GM10248 (cell line): ENCODE measurements around the gene MAP2K4.

ENCODE experiments used
- CTCF ChIA-PET: fragments of 300-600 bp; sonication (Branson Sonifier 250); formaldehyde crosslinking; extraction: SDS; loops from one replicate; lab custom pipeline; 2021; ENCODE audit warnings: antibody characterized with exemption; lab: Yijun Ruan, JAX
- POLR2A ChIA-PET: fragments of 350-650 bp; sonication (Branson Sonifier 250); formaldehyde crosslinking; extraction: SDS; loops from one replicate; lab custom pipeline; 2020; ENCODE audit warnings: antibody characterized with exemption; lab: Yijun Ruan, JAX
- DNase-seq: peaks from one replicate; pipeline ENCODE4 v3.0.0; 2012; ENCODE audit errors: extremely low spot score
- TF ChIP-seq, protein P1 (sequence below): IDR thresholded peaks from 2 replicates; pipeline ENCODE4 v1.5.1; 2012; ENCODE audit warnings: mild to moderate bottlenecking, low read depth; ENCODE audit errors: extremely low read depth, missing control alignments, control extremely low read depth

MAP2K4 gene

DNA sequence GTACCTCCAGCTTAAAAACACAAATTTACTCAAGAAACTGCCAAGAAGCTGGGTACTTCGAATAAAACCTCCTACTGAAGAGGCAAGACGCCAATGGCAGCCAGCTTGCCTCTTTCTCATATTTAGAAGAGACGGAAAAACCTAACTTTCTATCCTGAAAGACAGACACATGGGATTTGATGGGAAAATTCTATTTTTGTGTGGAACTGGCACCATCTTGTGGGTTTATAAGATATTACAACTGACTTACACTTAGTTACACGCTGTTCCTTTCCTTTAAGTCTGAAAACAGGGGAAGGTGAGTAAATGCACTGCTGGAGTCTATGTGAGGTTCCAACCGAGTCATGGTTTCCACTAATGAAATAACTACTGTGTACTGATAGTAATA is 33.7 kb upstream of the MAP2K4 start:
- ChIA-PET POLR2A (no interaction called here), CTCF (interaction anchor here (1.4 to 2.1 kb wide), 3 partner anchors 9 to 1111 kb away, joined by 6 to 13 read pairs (median 8); partner anchors contain the start of gene ZNF18)
- TF ChIP-seq, protein P1, sequence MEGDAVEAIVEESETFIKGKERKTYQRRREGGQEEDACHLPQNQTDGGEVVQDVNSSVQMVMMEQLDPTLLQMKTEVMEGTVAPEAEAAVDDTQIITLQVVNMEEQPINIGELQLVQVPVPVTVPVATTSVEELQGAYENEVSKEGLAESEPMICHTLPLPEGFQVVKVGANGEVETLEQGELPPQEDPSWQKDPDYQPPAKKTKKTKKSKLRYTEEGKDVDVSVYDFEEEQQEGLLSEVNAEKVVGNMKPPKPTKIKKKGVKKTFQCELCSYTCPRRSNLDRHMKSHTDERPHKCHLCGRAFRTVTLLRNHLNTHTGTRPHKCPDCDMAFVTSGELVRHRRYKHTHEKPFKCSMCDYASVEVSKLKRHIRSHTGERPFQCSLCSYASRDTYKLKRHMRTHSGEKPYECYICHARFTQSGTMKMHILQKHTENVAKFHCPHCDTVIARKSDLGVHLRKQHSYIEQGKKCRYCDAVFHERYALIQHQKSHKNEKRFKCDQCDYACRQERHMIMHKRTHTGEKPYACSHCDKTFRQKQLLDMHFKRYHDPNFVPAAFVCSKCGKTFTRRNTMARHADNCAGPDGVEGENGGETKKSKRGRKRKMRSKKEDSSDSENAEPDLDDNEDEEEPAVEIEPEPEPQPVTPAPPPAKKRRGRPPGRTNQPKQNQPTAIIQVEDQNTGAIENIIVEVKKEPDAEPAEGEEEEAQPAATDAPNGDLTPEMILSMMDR: peak; percentile 11
- DNase-seq: no peak

DNA sequence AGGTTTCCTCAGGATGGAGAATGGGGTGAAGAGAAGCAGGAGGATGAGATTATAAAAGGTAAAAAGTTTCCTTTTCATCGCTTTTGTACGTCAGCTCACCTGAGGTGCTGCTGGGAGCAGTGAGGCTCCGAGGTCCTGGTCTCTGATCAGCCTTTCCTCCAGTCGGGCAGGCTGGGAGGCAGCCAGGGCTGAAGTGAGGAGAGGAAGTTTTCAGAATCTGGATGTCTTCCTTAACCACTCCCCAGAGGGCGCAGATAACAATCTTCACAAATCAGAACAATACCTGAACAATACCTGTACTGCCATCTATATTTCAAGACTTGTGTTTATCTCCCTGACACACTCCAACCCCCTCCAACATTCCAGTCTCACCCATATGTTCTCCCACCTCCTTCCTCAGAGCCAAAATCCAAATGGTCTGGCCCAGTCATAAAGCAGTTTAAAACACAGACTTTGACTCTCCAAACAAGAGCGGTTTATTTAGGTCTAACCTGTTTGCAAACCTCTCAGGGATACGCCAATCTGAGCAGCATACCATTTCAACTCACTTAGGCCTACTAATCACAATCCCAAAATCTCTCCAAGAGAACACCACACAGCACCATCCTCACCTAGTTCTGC is 30.2 kb upstream of the MAP2K4 start:
- TF ChIP-seq, protein P1: no peak
- no peak for DNase-seq
- ChIA-PET CTCF (interaction anchor here (1.2 kb wide), 1 partner anchor 1114 kb away, joined by 3 read pairs; no protein-coding TSS in a partner anchor), POLR2A (no interaction called here)

DNA sequence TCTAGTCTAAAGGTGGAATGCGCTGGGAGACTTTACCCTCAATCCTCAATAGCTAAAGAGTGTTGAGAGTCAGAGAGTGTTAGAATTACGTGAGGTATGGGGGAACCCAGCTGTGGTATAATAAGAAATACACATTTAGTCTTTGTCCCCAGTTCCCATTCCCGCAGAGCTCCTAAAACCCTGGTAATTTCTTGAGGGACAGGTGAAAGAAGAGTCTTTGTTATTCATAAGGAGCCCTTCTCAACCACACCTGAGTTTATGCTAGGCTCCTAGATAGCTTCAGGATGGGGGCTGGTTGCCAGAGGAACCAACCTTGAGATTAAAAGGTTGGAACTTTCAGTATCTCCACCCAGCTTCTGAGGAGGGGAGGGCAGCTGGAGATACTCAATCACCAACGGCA is 29.2 kb upstream of the MAP2K4 start:
- ChIA-PET POLR2A (no interaction called here), CTCF (interaction anchor here (1.2 kb wide), 1 partner anchor 1115 kb away, joined by 3 read pairs; no protein-coding TSS in a partner anchor)
- DNase-seq: no peak
- TF ChIP-seq, protein P1: no peak

DNA sequence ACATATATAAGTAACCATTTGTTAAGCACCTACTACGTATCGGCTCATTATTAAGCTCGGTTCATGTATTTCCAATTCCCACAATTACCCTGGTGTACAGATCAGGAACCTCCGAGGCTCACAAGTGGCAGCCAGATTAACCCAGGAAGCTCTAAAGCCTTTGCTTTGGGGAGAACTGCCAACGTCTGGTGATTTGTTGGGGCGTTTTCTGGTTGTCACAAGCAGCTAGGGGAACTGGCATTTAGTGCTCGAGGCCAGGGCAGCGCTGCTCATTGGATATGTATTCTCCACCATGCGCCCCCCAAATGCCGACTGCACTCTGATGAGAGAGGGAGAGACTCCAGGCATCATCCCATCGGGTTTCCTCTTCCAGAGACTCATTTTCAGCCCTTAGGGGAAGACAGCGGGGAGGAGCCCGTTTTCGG is 23.9 kb upstream of the MAP2K4 start:
- CTCF ChIA-PET: interaction anchor here (0.9 to 2.3 kb wide), 8 partner anchors 9 to 1350 kb away, joined by 3 to 13 read pairs (median 4); no protein-coding TSS in a partner anchor
- TF ChIP-seq, protein P1: no peak
- DNase-seq: peak; percentile 42
- POLR2A ChIA-PET: interaction anchor here (1.0 to 1.3 kb wide), 3 partner anchors 23 to 1022 kb away, joined by 3 to 24 read pairs (median 7); partner anchors contain the start of genes ELAC2 and MAP2K4

DNA sequence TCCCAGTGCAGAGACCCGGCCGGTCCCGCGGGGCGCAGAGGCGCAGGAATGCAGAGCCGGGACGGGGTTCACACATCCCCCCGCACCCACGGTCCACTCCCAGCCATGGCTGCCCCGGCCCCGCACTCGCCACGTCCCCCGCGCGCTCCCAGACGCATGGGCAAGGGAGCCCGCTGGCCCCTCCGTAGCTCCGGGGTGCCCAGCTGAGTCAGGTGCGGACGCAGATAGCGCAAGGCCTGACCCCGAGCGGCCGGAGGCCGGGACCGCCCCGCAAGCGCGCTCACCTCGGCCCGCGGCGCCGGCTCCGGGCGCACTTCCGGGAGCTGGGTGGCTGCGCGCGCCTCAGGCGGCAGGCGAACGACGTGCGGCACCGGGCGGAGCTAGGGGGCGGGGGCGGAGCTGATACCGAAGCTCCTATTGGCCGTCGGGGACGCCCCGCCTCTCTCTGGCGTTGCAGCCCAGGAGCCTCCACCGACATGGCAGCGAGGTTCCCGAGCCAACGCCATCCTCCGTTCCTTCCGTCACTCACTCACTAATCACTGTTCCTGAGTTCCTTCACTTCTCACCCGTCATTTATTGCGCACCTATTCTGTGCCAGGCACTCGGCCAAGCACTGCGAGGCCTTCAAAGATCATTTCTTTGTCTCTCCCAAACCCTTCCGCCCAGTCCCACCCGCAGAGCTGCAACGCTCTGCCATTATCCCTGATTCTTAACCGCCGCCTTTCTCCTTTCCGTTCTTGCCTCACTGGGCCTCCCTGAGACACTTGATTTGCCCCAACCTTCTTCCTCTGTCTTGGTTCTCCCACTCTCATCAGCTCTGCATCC is 23.3 kb upstream of the MAP2K4 start, which contains the start of gene ZNF18:
Gene ZNF18 (minus strand): TSS at position 329 of the 825 bp plus-strand sequence. CDS start 4,646 bp downstream, outside the sequence.
- TF ChIP-seq, protein P1: no peak
- peak; percentile 98 for DNase-seq
- POLR2A ChIA-PET: interaction anchor here (0.6 to 1.3 kb wide), 4 partner anchors 23 to 1339 kb away, joined by 3 to 24 read pairs (median 6); partner anchors contain the start of genes ELAC2 and MAP2K4
- CTCF ChIA-PET: interaction anchor here (0.7 to 2.3 kb wide), 9 partner anchors 9 to 1351 kb away, joined by 3 to 13 read pairs (median 4); no protein-coding TSS in a partner anchor

DNA sequence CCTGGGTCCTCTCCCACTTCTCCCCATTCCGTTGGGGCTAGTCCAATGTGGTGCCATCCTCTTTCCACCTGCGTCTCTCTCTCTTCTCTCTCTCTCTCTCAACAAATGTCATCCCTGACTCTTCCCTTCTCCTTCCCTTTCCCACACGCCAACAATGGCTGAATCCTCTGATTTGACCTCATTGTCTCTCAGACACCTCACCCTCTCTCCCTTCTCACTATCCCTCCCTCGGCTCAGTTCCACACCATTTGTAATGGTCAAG is 22.8 kb upstream of the MAP2K4 start:
- ChIA-PET CTCF (interaction anchor here (0.9 to 1.0 kb wide), 2 partner anchors 10 to 18 kb away, joined by 4 to 5 read pairs; no protein-coding TSS in a partner anchor), POLR2A (interaction anchor here (1.0 to 1.3 kb wide), 3 partner anchors 22 to 1020 kb away, joined by 3 to 24 read pairs (median 7); partner anchors contain the start of genes ELAC2 and MAP2K4)
- no peak for DNase-seq
- TF ChIP-seq, protein P1: no peak
